Heart left ventricle (tissue), 13 donors: Measurements from ENCODE around the gene ERVW-1.

Experiments
- CTCF ChIP-seq, 12 donors: fragments of 200-600 bp; sonication (generic) in 4 of 12; IDR thresholded peaks; one replicate each; pipeline versions ENCODE4 v1.5.0 to v1.8.0; 2018 to 2022; ENCODE audit warnings: antibody characterized with exemption in 12 of 12, mild to moderate bottlenecking in 5 of 12
- POLR2A ChIP-seq, 2 donors: fragments of 450-650 bp; IDR thresholded peaks; one replicate each; pipeline ENCODE4 v1.6.1; 2017; ENCODE audit warnings: antibody characterized with exemption in 2 of 2, mild to moderate bottlenecking in 2 of 2, moderate library complexity in 2 of 2
- donor health status: ischemic (EF 13 %, LVEDD 7.1; RV severe dilation, severe dysfunction).
- donor health status: DM: no; HTN: yes; CAD: no.
- donor health status: DM: no; HTN: no; CAD: no.
- donor health status: ischemic (EF 25% LVEDD 6.9; RV normal size, moderate dysfunction).
- donor health status: ischemic (EF 25% LVEDD 5.7; RV mildly dilated, moderate dysfunction).
- donor health status: ischemic (EF 35%, LVEDD 5.7; RV mildly dilated, moderate dysfunction).
- donor health status: nonischemic (EF 11% LVEDD 7.7; RV severe dilation, severe dysfunction).
- donor health status: DM: yes; HTN: yes; CAD: no.
- donor health status: PGD.
- donor health status: ischemic (EF 29% LVEDD 5.4; RV normal size, mild dysfunction).
- donor health status: nonischemic (EF 23%, LVEDD 6.1; RV moderate dilation, normal function).

GRCh38 chr7:92478095-92478494 is 349 bp upstream of the ERVW-1 start:
- TF ChIP-seq CTCF (IDR thresholded peaks at IDR 0.05), result no peak
- TF ChIP-seq POLR2A (IDR thresholded peaks at IDR 0.05), result no peak
